Stimulated activated CD4-positive, alpha-beta T cell treated with anti-CD3 and anti-CD28 coated beads, Interleukin-4, amount 100 ng/mL, for 4 hours (primary cell): ENCODE results near the gene SLC6A19.

ENCODE experiments used
- DNase-seq, 2 experiments: peaks; one replicate each; pipeline ENCODE4 v3.0.0-alpha.2; 2020

Gene SLC6A19

GRCh38 chr5:1181451-1182359, 19.7 kb upstream of the SLC6A19 start:
- no peak for DNase-seq

DNA sequence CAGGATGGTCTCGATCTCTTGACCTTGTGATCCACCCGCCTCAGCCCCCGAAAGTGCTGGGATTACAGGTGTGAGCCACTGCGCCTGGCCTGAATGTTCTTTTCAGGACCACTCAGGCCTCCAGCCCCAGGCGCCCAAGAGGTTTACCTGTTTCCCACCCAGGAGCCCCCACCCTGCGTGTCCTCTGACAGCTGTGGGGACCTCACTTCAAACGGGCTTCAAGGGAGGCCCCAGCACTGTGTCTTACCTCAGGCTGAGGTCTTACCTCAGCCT, 19.1 kb upstream of the SLC6A19 start:
- no peak for DNase-seq

DNA sequence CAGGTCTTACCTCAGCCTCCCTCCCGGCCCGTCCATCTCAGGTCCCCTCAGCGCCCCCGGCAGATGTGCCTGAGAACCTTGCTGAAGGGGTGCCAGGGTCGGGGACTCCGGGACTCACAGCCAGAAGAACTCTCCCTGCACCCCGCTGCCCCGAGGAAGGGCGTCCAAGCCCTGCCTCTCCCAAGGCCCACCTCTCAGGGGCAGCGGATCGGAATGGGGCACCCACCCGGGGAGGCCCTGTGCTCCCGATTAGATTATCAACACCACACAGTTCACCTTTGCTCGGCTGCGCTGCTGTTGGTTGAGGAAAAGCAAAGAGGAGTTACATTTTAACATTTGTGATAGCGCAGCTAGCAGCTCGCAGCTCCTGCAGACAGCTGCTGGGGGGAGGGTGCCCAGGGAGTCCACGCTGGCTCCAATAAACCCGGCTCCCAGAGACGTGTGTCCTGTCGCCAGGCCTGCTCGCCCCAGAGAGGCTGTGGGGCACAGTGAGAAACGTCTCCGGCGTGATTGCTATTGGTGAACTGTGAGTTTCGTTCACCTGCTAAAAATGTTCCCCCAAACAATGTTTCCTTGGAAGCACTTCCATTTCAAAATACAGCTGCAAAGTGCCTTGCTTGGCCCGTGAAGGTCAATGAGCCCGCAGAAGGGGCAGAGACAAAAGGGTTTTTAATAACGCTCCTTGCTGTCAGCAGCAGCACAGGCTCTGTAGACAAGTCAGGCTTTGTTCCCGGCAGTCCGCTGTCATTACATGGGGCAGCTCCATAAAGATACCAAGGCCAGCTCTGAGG, 18.6 kb upstream of the SLC6A19 start:
- DNase-seq: no peak

- DNase-seq: no peak
These were observed 17.8 kb upstream of the SLC6A19 start for GRCh38 chr5:1183424-1184162.

DNA sequence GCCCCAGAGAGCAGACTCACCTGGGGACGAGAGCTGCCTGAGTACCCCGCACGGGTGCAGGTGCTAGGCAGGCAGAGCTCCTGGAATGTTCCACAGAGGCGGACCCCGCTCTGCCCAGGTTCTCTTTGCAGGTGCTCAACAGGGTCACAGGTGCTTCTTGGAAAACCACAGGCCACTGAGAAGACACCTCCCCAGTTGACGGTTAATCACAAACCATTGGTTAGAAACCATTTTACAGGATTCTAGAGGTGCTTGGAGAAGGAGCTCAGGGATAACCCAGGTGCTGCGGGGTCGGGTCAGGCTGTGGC, 17.3 kb upstream of the SLC6A19 start:
- DNase-seq: no peak

GRCh38 chr5:1184481-1184880, 16.9 kb upstream of the SLC6A19 start:
- DNase-seq: no peak

DNA sequence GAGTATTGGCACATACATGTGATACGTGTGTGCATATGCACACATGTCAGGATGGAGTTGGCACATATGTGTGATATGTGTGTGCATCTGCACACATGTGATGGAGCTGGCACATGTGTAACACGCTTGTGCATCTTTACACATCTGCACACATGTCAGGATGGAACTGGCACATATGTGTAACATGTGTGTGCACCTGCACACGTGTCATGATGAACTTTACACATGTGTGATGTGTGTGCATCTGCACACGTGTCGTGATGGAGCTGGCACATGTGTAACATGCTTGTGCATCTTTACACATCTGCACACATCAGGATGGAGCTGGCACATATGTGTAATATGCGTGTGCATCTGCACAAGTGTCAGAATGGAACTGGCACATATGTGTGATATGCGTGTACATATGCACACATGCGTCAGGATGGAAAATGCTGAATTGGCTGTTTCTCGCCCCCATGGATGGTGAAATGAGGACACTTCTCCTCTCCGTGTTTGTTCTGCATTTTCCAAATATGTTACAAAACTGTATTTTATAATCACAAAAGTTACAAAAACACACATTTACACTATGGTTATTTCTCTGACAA, 16.3 kb upstream of the SLC6A19 start:
- no peak for DNase-seq

DNA sequence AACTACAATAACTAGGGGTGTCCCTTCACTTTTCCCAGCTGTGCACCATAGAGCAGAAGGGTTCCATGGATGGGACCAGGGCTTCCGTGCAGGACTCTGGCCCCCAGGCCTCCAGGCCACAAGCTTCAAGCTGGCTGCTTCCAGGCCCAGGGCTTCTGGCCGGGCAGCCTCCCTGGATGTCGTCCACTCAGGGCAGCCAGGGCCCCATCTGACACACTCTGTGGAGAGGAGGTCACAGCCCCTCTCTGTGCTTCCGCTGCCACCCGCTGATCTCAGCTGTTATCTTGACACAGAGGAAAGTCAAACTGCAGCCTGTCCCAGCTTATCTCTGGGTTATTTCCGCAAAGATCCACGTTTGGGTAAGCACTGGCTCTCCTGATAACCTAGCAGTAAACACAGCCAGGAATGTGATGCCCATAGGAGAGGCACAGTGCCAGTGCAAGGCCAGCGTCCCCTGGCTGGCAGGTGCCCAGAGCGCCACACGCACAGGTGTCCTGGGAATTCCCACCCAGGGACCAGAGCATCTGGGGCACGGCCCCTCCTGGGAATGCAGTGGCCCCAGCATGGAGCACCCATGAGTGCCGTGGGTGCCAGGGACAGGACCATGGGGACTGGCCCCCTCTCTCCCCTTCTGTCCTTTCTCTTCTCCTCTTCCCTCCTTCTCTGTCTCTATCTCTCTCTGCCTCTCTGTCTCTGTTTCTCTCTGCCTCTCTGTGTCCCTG, 15.6 kb upstream of the SLC6A19 start:
- no peak for DNase-seq

GRCh38 chr5:1186351-1187233, 14.8 kb upstream of the SLC6A19 start:
- no peak for DNase-seq

- no peak for DNase-seq
These were observed 14.0 kb upstream of the SLC6A19 start for GRCh38 chr5:1187234-1187949.

GRCh38 chr5:1187950-1188334, 13.5 kb upstream of the SLC6A19 start:
- no peak for DNase-seq

DNA sequence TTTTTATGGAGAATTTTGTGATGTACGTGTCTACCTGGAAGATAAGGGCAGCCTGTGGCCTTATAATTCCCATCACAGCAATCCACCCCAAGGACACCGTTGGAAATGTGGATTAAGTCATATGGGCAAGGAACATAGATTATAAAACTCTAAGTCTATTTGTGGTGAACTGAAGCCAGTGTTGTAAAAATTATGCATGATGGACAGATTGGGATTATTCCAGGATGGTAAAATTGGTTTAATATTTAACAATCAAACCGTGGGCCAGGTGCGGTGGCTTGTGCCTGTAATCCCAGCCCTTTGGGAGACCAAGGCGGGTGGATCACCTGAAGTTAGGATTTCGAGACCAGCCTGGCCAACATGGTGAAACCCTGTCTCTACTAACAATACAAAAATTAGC, 12.9 kb upstream of the SLC6A19 start:
- DNase-seq: no peak

DNA sequence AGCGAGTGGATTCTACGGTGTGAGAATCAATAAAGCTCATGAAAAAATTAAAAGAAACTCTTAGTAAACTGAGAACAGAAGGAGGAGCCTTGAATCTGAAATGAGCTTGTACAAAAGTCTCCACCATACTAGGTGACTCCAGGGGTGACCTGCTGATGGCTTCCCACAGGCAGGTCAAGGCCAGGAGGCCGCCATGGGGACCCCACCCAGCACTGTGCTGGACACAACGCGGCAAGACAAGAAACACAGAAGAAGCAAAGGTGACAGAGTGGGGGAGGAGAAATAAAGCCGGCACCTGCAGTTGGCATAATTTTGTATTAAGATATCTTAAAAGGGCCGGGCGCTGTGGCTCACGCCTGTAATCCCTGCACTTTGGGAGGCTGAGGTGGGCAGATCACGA, 12.1 kb upstream of the SLC6A19 start:
- DNase-seq: no peak

DNA sequence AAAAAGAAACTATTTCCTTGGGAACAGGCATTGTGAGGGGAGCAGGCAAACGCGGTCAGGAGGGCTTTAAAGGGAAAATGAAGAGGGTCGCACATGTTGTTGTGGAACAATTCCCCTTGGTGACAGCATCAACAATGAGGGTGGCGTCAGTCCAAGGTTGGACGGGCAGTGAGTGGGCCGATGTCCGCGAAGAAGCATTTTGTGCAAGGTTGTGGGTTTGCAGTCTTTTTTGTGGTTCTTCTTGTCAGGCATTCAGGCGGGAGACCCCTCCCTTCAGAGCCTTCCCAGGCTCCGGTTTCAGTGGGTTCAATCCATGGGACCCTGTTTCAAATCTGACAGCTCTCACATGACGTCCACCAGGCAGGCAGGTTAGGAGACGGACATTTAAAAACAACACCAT, 11.1 kb upstream of the SLC6A19 start:
- no peak for DNase-seq

GRCh38 chr5:1190837-1191239, 10.6 kb upstream of the SLC6A19 start:
- no peak for DNase-seq

GRCh38 chr5:1192971-1193590, 8.3 kb upstream of the SLC6A19 start:
- DNase-seq: no peak

DNA sequence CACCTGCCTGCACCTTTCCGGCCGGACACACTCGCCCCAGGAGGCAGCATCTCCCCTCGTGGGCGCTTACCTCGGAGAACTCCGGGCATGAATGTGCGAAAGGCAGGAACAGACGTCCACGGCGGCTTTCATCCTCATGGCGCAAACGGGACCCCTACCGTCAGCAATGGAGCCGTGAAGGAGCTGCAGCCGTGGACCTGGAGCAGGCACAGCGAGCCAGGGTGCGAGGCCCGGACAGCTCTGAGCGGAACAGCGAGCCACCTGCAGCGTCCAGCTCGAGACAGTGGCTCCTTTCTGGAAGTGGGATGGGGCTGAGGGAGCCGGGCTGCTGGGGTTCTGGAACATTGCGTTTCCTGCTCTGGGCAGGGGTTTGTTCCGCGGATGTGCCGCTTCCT, 7.8 kb upstream of the SLC6A19 start:
- no peak for DNase-seq

DNA sequence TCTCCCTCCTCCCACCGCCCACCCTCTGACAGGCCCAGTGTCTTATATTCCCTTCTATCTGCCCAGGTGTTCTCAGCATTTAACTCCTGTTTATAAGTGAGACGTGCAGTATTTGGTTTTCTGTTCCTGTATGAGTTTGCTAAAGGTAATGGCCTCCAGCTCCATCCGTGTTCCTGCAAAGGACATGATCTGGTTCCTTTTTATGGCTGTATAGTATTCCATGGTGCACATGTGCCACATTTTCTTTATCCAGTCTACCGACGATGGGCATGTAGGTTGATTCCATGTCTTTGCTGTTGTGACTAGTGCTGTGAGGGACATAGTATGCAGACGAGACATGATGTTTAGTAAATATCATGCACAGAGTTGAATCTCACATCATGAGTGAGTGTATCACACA, 7.0 kb upstream of the SLC6A19 start:
- DNase-seq: no peak

DNA sequence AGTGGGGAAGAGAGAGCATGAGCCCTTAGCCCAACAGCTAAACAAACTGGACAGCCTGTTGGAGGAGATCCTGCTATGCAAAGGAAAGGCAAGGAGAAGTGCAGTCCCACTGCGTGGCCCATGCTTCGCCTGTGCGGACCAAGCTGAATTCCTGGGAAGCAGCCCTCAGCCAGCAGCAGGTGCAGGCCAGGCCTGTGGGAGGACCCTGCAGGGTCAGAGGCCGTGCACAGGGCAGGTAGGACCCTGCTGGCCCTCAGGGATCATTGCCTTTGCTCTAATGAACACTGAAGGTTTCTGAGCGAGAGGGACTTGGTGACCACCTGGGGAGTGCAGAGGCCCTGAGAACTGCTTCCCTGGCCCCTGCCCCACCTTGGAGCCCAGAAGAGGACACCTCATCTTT, 6.0 kb upstream of the SLC6A19 start:
- no peak for DNase-seq

DNA sequence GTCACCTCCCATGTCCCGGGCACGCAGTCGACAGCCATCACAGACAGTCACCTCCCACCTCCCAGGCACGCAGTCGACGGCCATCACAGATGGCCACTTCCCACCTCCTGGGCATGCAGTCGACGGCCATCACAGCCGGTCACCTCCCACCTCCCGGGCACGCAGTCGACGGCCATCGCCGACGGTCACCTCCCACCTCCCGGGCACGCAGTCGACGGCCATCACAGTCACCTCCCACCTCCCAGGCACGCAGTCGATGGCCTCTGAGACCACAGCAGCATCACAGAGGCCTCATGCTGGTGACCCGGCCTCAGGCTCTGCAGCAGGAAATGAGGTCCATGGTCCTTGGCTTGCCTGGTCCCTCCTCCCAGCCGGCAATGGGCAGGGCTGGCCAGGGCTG, 5.5 kb upstream of the SLC6A19 start:
- no peak for DNase-seq

- no peak for DNase-seq
These were observed 4.8 kb upstream of the SLC6A19 start for GRCh38 chr5:1196562-1196961.
